ENCODE results near the gene CTRB1.

Gene CTRB1

DNA sequence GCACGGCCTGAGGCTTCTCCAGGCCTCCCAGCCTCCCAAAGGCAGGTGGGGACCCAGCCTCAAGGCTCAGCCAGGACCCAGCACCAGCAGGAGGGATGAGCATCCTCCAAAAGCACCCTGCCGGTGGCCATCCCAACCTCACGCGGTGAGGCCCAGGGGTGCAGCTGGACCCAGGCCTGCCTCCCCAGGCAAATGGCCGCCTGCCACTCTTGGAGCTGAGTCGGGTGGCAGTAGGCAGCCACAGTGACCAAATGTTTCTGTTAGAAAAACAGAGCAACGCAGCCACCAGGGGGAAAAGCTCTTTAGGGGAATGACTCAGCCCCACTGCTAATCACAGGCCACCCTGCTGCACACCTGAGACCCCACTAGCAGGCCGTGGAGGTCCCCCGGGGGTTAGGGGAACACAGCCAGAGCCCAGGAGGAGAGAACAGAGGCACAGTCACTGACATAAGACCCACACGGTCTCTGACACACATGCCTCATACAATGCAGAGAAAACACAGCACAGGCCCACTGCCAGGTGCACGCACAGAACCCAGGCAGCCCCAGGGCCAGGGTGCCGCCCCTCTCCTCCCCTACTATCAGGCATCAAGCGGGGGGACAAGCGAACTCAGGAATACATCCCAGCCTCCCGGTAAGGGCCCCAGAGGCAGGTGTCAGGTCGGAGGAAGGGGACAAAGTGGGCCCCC, 20.2 kb downstream of the CTRB1 start:
- TF ChIP-seq, protein P1, sequence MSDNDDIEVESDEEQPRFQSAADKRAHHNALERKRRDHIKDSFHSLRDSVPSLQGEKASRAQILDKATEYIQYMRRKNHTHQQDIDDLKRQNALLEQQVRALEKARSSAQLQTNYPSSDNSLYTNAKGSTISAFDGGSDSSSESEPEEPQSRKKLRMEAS (IDR thresholded peaks at IDR 0.05) = no peak
- TF ChIP-seq TEAD4 (IDR thresholded peaks at IDR 0.05) (no peak), CEBPB (IDR thresholded peaks at IDR 0.05) (no peak), CREB1 (IDR thresholded peaks at IDR 0.05; ENCODE audit: low read depth) (no peak), FOXM1 (IDR thresholded peaks at IDR 0.05; ENCODE audit: borderline replicate concordance, low read depth) (no peak), EGR1 (IDR thresholded peaks at IDR 0.05) (no peak), EP300 (IDR thresholded peaks at IDR 0.05; ENCODE audit: borderline replicate concordance) (no peak), TCF12 (IDR thresholded peaks at IDR 0.05; ENCODE audit: low read depth) (no peak), NFIC (IDR thresholded peaks at IDR 0.05) (no peak), ZBTB7A (IDR thresholded peaks at IDR 0.05; ENCODE audit: low read depth) (no peak), RAD21 (IDR thresholded peaks at IDR 0.05; ENCODE audit: low read depth) (no peak)
- TF ChIP-seq, protein P2, sequence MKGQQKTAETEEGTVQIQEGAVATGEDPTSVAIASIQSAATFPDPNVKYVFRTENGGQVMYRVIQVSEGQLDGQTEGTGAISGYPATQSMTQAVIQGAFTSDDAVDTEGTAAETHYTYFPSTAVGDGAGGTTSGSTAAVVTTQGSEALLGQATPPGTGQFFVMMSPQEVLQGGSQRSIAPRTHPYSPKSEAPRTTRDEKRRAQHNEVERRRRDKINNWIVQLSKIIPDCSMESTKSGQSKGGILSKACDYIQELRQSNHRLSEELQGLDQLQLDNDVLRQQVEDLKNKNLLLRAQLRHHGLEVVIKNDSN (IDR thresholded peaks at IDR 0.05) = no peak

DNA sequence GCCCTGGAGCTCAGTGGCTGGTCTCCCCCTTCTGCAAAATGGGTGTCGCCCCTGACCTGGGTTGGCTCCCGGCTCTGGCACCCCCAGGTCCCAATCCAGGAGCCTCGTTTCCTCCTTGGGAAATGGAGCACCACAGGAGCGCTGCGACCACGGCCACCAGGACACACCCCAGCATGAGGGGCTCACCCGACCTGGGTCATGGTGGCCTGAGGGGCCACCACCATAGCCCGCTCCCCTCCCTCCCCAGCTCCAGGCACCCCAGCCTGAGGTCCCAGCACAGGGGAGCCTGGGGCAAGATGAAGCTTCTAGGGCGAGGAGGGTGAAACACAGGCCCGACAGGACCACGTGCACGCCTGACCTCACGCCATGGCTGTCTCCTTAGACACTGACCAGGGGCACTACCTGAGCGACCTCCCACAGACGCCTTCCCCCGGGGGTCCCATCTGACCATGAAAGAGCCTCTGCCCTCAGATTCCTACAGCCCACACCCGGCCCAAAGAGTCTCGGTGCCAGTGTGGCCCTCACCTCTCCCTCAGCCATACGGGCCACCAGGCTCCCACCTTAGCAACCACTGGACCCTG, 20.8 kb downstream of the CTRB1 start:
- TF ChIP-seq TCF12 (IDR thresholded peaks at IDR 0.05; ENCODE audit: low read depth) (no peak), EP300 (IDR thresholded peaks at IDR 0.05; ENCODE audit: borderline replicate concordance) (no peak), CREB1 (IDR thresholded peaks at IDR 0.05; ENCODE audit: low read depth) (no peak), NFIC (IDR thresholded peaks at IDR 0.05) (no peak), TEAD4 (IDR thresholded peaks at IDR 0.05) (no peak), FOXM1 (IDR thresholded peaks at IDR 0.05; ENCODE audit: borderline replicate concordance, low read depth) (no peak), RAD21 (IDR thresholded peaks at IDR 0.05; ENCODE audit: low read depth) (no peak), YY1 (IDR thresholded peaks at IDR 0.05; ENCODE audit: low read depth) (no peak)
- TF ChIP-seq, protein P3, sequence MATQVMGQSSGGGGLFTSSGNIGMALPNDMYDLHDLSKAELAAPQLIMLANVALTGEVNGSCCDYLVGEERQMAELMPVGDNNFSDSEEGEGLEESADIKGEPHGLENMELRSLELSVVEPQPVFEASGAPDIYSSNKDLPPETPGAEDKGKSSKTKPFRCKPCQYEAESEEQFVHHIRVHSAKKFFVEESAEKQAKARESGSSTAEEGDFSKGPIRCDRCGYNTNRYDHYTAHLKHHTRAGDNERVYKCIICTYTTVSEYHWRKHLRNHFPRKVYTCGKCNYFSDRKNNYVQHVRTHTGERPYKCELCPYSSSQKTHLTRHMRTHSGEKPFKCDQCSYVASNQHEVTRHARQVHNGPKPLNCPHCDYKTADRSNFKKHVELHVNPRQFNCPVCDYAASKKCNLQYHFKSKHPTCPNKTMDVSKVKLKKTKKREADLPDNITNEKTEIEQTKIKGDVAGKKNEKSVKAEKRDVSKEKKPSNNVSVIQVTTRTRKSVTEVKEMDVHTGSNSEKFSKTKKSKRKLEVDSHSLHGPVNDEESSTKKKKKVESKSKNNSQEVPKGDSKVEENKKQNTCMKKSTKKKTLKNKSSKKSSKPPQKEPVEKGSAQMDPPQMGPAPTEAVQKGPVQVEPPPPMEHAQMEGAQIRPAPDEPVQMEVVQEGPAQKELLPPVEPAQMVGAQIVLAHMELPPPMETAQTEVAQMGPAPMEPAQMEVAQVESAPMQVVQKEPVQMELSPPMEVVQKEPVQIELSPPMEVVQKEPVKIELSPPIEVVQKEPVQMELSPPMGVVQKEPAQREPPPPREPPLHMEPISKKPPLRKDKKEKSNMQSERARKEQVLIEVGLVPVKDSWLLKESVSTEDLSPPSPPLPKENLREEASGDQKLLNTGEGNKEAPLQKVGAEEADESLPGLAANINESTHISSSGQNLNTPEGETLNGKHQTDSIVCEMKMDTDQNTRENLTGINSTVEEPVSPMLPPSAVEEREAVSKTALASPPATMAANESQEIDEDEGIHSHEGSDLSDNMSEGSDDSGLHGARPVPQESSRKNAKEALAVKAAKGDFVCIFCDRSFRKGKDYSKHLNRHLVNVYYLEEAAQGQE (IDR thresholded peaks at IDR 0.05; ENCODE audit: low read depth) = no peak

DNA sequence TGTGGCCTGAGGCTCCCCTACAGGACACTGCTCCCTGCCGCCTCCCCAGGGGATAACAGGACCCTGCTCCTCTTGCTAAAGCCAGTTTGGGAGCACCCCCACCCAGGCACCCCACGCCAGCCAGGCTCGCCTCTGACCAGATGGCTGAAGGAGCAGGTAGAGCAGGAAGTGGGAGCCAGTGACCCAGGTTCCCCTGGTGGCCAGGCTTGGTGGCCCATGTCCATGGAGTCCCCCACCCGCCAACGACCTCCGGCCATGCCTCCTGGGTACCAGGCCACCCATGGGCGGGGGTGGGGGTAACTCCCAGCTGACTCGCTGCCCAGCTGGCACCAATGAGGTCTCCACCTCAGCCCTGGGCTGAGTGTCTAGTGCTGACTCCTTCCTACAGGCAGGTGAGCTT, 22.6 kb downstream of the CTRB1 start:
- no peak for TF ChIP-seq CREB1 (IDR thresholded peaks at IDR 0.05; ENCODE audit: low read depth)
- TF ChIP-seq EP300 (IDR thresholded peaks at IDR 0.05; ENCODE audit: borderline replicate concordance) = no peak
- no peak for TF ChIP-seq NFIC (IDR thresholded peaks at IDR 0.05)
- no peak for TF ChIP-seq EGR1 (IDR thresholded peaks at IDR 0.05)
- TF ChIP-seq RAD21 (IDR thresholded peaks at IDR 0.05; ENCODE audit: low read depth) = no peak
- TF ChIP-seq, protein P3 (IDR thresholded peaks at IDR 0.05; ENCODE audit: low read depth) = no peak
- TF ChIP-seq, protein P2 (IDR thresholded peaks at IDR 0.05) = no peak
- TF ChIP-seq FOXM1 (IDR thresholded peaks at IDR 0.05; ENCODE audit: borderline replicate concordance, low read depth) = no peak
- no peak for TF ChIP-seq YY1 (IDR thresholded peaks at IDR 0.05; ENCODE audit: low read depth)

DNA sequence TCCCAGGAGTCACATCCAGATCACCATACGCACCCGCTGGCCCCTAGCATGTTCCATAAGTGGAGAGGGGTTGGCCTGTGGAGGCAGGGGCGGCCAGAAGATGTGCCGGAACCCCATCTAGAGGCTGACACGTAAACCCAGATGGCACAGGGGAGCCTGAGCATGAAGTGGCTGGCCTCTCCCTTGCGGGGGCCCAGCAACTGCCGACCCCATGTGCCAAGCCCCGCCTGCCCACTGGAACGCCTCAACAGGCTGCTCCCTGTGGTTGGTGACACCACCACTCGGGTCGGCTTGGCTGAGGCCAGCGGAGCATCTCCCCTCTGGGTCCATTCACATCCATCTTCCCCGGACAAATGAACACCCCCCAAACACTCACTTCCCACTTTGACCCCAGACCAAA, 23.2 kb downstream of the CTRB1 start:
- TF ChIP-seq, protein P2 (IDR thresholded peaks at IDR 0.05) = no peak
- TF ChIP-seq TCF12 (IDR thresholded peaks at IDR 0.05; ENCODE audit: low read depth) (no peak), CREB1 (IDR thresholded peaks at IDR 0.05; ENCODE audit: low read depth) (no peak), FOXM1 (IDR thresholded peaks at IDR 0.05; ENCODE audit: borderline replicate concordance, low read depth) (no peak), RAD21 (IDR thresholded peaks at IDR 0.05; ENCODE audit: low read depth) (no peak), EGR1 (IDR thresholded peaks at IDR 0.05) (no peak), TAF1 (IDR thresholded peaks at IDR 0.05; ENCODE audit: low read depth) (no peak), CEBPB (IDR thresholded peaks at IDR 0.05) (no peak), ZBTB7A (IDR thresholded peaks at IDR 0.05; ENCODE audit: low read depth) (no peak), TEAD4 (IDR thresholded peaks at IDR 0.05) (no peak), NFIC (IDR thresholded peaks at IDR 0.05) (no peak), EP300 (IDR thresholded peaks at IDR 0.05; ENCODE audit: borderline replicate concordance) (no peak), YY1 (IDR thresholded peaks at IDR 0.05; ENCODE audit: low read depth) (no peak)
- TF ChIP-seq, protein P1 (IDR thresholded peaks at IDR 0.05) = no peak
- TF ChIP-seq, protein P3 (IDR thresholded peaks at IDR 0.05; ENCODE audit: low read depth) = no peak

All from Ishikawa (cell line).